ENCODE results near the gene MCC.

- no peak for TF ChIP-seq POLR2A (IDR thresholded peaks at IDR 0.05; ENCODE audit: low read depth)
- TF ChIP-seq CTCF (IDR thresholded peaks at IDR 0.05): no peak
- TF ChIP-seq POLR2AphosphoS5 (IDR thresholded peaks at IDR 0.05): no peak
- TF ChIP-seq EP300 (IDR thresholded peaks at IDR 0.05): no peak
These were observed 211.8 kb downstream of the MCC start for GRCh38 chr5:113276493-113276892.
